Esophagus muscularis mucosa (tissue), 3 donors: Measurements from ENCODE around the gene ANK3.

ENCODE experiments used
- EP300 ChIP-seq: sonication (generic); formaldehyde crosslinking; IDR thresholded peaks from one replicate; pipeline ENCODE4 v1.6.1; 2017; ENCODE audit warnings: antibody characterized with exemption
- TF ChIP-seq, protein P1 (sequence below), 3 experiments: fragments of 200-600 bp in 2 of 3; fragments of 450-650 bp in 1 of 3; sonication (generic) in 2 of 3; IDR thresholded peaks; one replicate each; pipeline ENCODE4 v1.5.1; 2017 to 2019; ENCODE audit warnings: antibody characterized with exemption in 3 of 3, mild to moderate bottlenecking in 2 of 3, moderate library complexity in 1 of 3

DNA sequence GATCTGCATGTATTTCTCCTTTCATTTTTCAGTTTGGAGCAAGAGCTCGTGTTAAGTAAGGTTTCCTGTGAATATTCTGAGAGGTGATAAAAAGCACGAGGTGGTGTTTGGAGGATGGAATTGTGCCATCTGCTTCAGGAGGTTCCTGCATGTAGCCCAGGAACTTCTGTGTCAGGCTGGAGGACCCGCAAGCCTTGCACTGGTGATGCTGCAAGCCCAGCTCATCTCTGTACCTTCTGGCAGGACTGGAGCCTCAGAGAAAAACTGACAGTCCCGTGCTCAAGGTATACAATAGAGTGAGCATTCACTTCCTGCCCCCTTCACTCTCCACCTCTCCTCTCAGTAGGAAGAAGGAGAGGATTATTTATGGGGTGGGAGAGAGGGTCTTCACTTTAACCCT lies 242.7 kb downstream of the ANK3 start:
- TF ChIP-seq, protein P1, sequence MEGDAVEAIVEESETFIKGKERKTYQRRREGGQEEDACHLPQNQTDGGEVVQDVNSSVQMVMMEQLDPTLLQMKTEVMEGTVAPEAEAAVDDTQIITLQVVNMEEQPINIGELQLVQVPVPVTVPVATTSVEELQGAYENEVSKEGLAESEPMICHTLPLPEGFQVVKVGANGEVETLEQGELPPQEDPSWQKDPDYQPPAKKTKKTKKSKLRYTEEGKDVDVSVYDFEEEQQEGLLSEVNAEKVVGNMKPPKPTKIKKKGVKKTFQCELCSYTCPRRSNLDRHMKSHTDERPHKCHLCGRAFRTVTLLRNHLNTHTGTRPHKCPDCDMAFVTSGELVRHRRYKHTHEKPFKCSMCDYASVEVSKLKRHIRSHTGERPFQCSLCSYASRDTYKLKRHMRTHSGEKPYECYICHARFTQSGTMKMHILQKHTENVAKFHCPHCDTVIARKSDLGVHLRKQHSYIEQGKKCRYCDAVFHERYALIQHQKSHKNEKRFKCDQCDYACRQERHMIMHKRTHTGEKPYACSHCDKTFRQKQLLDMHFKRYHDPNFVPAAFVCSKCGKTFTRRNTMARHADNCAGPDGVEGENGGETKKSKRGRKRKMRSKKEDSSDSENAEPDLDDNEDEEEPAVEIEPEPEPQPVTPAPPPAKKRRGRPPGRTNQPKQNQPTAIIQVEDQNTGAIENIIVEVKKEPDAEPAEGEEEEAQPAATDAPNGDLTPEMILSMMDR (IDR thresholded peaks at IDR 0.05), result no peak
- TF ChIP-seq EP300, result no peak
